ENCODE measurements around the gene THRB.

Gene THRB

DNA sequence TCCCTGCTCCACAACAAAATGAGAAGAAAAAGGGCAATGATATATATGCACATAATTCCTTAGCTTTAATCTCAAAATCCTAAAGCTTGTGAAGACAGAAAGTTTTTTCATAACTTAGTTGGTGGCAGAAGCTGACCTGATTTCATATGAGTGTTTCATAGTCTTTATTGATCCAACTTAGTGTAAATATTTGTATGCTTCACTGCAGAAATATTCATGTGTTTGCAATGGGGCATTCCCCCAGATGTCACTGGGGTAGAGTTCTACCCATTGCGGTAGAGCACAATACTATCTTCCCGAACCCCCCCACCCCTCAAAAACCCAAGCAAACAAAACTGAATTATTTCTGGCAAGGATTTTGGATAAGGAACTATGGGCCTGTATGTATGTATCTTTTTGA lies 221.2 kb downstream of the THRB start:
- H3K27ac Mint-ChIP-seq: no peak overlapping the region
- no peak for DNase-seq (ENCODE audit: low spot score)
- H3K4me3 Mint-ChIP-seq: no peak overlapping the region
- H3K4me1 Mint-ChIP-seq (ENCODE audit: low read depth): no peaks in the 10 kb centered on the region
- no peaks in the 10 kb centered on the region for H3K27me3 Mint-ChIP-seq (ENCODE audit: low read depth)
- no peaks in the 10 kb centered on the region for H3K36me3 Mint-ChIP-seq (ENCODE audit: low read depth)
- no peaks in the 10 kb centered on the region for H3K9me3 Mint-ChIP-seq

DNA sequence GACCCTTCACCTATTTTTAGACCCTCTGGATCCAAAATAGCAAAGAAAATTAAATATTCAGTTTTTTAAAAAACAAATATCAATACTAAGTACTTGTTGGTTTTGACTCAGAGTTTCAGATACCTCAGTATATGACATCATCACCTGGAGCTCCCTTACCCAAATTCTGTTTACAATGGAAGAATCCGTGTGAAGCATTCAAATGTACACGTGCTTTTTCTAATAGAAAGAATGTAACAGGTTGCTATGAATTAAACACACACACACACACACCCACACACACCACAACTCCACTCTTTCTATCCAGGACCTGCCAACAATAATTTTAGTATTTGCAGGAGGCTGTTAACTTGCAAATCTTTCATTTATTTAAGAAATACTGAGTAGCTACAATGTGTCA lies 221.8 kb downstream of the THRB start:
- no peak overlapping the region for H3K27ac Mint-ChIP-seq
- H3K9me3 Mint-ChIP-seq: no peaks in the 10 kb centered on the region
- H3K4me1 Mint-ChIP-seq (ENCODE audit: low read depth): no peaks in the 10 kb centered on the region
- no peaks in the 10 kb centered on the region for H3K36me3 Mint-ChIP-seq (ENCODE audit: low read depth)
- H3K4me3 Mint-ChIP-seq: no peak overlapping the region
- no peak for DNase-seq (ENCODE audit: low spot score)
- no peaks in the 10 kb centered on the region for H3K27me3 Mint-ChIP-seq (ENCODE audit: low read depth)

DNA sequence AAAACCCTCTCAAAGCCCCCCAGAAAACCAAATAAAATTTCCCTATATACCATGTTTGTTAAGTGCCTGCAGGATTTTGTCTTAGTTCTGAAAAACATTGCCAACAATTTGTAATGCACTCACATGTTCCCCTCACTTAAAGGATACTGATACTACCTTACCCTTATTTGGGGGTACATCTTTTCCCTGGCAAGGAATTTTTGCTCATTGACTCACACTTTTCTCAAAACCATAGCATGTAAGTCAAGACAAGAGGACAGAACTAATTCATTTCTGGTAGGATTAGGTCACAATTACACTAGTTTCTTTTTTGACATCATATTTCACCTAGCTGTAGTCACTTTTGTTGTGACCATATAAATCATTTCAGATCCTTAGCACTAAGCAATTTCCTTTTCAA lies 222.2 kb downstream of the THRB start:
- no peak for DNase-seq (ENCODE audit: low spot score)
- Mint-ChIP-seq H3K27me3 (ENCODE audit: low read depth) (peaks cover 2% of the 10 kb centered on the region), H3K4me1 (ENCODE audit: low read depth) (no peaks in the 10 kb centered on the region), H3K4me3 (no peak overlapping the region), H3K36me3 (ENCODE audit: low read depth) (no peaks in the 10 kb centered on the region), H3K9me3 (no peaks in the 10 kb centered on the region), H3K27ac (no peak overlapping the region)

DNA sequence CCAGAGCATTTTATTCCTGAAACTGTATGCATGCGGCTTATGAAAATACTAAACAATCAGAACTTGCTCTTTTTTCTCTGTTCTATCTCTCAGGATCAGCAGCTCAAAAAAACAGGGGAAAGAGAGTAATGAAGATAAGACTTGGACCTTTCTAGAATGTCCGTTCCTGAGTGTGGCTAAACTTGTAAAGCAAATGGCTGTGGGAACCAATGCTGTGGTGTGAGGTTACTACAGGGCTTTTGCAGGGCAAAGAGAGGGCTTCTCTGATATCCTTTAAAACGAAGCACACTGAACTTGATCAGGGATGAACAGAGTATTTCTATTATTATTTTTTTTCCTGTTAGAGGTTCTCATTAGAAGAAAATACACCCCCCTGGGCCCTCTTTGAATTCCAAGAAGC lies 223.4 kb downstream of the THRB start:
- Mint-ChIP-seq H3K4me3 (no peak overlapping the region), H3K27me3 (ENCODE audit: low read depth) (peaks cover 7% of the 10 kb centered on the region), H3K36me3 (ENCODE audit: low read depth) (no peaks in the 10 kb centered on the region), H3K4me1 (ENCODE audit: low read depth) (no peaks in the 10 kb centered on the region), H3K27ac (no peak overlapping the region), H3K9me3 (no peaks in the 10 kb centered on the region)
- DNase-seq (ENCODE audit: low spot score): no peak

DNA sequence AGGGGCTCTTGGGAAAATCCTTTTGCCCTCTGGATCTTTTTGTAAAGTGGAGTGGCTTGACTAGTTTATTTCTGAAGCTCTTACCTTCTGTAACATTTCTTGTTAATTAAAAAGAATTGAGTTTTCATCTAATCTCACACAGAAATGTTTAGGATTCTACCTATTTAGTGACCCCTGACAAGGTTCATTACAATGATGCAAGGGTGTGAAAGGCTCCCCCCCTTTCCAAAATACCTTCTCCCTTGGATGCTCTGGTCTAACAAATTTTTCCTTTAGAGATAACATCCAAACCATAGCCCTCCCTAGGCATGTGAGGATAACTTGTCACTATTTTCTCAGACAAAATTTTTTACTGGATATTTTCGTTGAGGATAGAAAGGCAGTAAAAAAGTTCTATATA lies 223.9 kb downstream of the THRB start:
- no peaks in the 10 kb centered on the region for H3K4me1 Mint-ChIP-seq (ENCODE audit: low read depth)
- H3K27ac Mint-ChIP-seq: no peak overlapping the region
- no peaks in the 10 kb centered on the region for H3K36me3 Mint-ChIP-seq (ENCODE audit: low read depth)

DNA sequence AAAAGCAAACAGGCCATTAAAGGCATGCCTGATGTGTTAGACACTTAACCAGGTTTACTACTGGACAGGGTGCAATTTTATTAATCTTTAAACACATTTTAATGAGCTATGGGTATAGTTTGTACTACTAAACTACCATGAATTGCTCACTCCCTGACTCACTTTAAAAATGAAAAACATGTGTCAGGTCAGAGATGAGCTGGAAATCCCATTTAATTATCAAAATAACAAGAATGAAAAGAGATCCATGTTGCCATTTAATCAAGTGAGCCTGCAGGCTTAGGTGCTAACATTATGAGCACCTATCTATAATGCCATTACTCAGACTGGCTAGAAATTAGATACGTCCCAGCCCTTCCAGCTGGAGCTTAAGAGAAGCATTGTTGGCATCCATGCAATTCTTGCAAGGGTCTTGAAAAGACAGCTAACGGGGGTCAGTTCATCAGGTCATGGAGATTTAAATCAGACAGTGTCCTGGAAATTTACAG lies 224.4 kb downstream of the THRB start:
- H3K27ac Mint-ChIP-seq: no peak overlapping the region
- DNase-seq (ENCODE audit: low spot score): no peak
- no peaks in the 10 kb centered on the region for H3K36me3 Mint-ChIP-seq (ENCODE audit: low read depth)
- no peak overlapping the region for H3K4me3 Mint-ChIP-seq
- no peaks in the 10 kb centered on the region for H3K4me1 Mint-ChIP-seq (ENCODE audit: low read depth)
- H3K9me3 Mint-ChIP-seq: no peaks in the 10 kb centered on the region
- peaks cover 10% of the 10 kb centered on the region for H3K27me3 Mint-ChIP-seq (ENCODE audit: low read depth)

More for the DNA sequence above, 223.9 kb downstream of the THRB start:
- Mint-ChIP-seq H3K9me3 (no peaks in the 10 kb centered on the region), H3K4me3 (no peak overlapping the region), H3K27me3 (ENCODE audit: low read depth) (peaks cover 10% of the 10 kb centered on the region)
- no peak for DNase-seq (ENCODE audit: low spot score)

DNA sequence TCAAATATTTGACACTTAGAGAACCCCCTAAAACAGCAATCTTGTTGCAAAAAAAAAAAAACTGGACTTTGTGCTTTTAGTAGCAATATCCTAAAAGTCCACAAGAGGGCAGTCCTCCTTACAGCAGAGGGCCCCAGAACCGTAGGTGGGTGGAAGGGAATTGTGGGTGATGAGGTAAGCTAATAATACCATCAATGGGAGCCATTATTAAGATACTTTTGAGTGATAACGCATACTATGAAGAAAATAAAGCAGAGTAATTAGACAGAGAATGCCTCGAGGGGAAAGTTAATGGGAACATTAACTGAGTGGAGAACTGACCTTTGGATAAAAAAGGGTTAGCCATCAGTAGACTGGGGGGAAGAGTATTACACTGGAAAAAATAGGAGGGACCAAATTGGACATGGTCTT lies 229.9 kb downstream of the THRB start:
- no peak overlapping the region for H3K27ac Mint-ChIP-seq
- H3K4me1 Mint-ChIP-seq (ENCODE audit: low read depth): no peaks in the 10 kb centered on the region
- H3K4me3 Mint-ChIP-seq: no peak overlapping the region
- H3K9me3 Mint-ChIP-seq: no peaks in the 10 kb centered on the region
- no peak for DNase-seq (ENCODE audit: low spot score)
- H3K36me3 Mint-ChIP-seq (ENCODE audit: low read depth): no peaks in the 10 kb centered on the region
- H3K27me3 Mint-ChIP-seq (ENCODE audit: low read depth): peaks cover 13% of the 10 kb centered on the region

DNA sequence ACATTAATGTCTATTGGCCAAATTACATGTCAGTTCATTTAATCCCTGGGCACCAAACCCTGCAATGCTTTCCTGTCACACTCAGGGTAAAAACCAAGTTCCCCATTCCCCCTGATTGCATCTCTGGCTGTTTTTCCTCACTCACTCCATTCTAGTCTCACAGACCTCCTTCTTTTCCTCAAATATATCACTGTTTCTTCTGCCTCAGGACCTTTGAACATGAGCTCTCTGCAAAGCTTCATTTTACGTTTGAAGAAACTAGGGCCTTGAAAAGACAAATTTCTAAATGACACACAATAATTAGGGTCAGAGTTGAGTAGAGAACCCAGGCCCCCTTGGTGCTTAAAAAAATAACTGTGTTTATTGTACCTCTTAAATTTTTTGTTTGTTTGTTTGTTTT lies 230.6 kb downstream of the THRB start:
- Mint-ChIP-seq H3K4me1 (ENCODE audit: low read depth) (no peaks in the 10 kb centered on the region), H3K9me3 (no peaks in the 10 kb centered on the region), H3K27me3 (ENCODE audit: low read depth) (peaks cover 13% of the 10 kb centered on the region), H3K4me3 (no peak overlapping the region), H3K36me3 (ENCODE audit: low read depth) (no peaks in the 10 kb centered on the region), H3K27ac (no peak overlapping the region)
- DNase-seq (ENCODE audit: low spot score): no peak

DNA sequence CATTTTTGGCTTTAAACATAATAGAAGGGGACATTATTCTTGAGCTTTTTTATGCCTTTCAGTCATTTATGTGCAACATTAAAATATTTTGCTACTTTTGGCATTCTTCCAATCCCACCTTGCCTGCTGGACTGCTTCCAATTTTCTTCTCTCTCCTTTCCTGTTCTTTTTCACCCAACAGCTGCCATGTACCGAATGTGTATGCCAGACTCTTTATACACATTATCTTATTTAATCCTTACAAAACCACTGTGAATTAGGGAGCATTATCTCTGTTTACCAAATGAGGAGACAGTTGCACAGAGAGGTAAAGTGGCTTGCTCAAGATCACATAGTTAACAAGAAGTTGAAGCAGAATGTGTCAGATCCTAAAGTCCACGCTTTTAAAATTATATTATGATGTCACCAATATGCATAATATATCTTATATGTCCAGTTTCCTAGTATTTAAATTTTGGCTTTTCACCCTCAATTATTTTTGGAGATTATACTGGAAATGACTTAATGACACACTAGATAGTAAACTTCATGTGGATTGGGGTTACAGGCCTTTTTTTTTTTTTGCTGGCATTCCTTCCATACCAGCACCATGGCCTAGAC lies 231.5 kb downstream of the THRB start:
- Mint-ChIP-seq H3K27ac (no peak overlapping the region), H3K4me1 (ENCODE audit: low read depth) (no peaks in the 10 kb centered on the region), H3K27me3 (ENCODE audit: low read depth) (peaks cover 13% of the 10 kb centered on the region), H3K4me3 (no peak overlapping the region), H3K9me3 (no peaks in the 10 kb centered on the region), H3K36me3 (ENCODE audit: low read depth) (no peaks in the 10 kb centered on the region)
- DNase-seq (ENCODE audit: low spot score): no peak

DNA sequence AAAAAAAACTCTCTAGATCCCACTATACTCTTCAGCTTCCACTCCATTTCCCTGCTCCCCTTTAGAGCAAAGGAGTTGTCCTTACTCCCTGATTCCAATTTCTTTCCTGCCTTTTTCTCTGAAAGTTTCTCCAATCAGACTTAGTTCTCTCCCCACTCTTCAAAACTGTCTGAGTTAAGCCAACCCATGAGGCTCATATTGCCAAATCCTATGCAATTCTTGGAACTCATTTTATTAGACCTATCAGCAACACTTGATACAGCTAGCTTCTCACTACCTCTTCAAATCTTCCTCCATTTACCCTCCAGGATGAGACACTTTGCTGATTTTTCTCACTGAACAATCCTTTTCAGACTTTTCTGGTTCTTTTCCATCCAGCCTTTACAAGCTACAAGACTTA lies 233.1 kb downstream of the THRB start:
- Mint-ChIP-seq H3K4me3 (no peak overlapping the region), H3K9me3 (no peaks in the 10 kb centered on the region), H3K27me3 (ENCODE audit: low read depth) (peaks cover 9% of the 10 kb centered on the region), H3K4me1 (ENCODE audit: low read depth) (no peaks in the 10 kb centered on the region), H3K36me3 (ENCODE audit: low read depth) (no peaks in the 10 kb centered on the region), H3K27ac (no peak overlapping the region)
- DNase-seq (ENCODE audit: low spot score): no peak

DNA sequence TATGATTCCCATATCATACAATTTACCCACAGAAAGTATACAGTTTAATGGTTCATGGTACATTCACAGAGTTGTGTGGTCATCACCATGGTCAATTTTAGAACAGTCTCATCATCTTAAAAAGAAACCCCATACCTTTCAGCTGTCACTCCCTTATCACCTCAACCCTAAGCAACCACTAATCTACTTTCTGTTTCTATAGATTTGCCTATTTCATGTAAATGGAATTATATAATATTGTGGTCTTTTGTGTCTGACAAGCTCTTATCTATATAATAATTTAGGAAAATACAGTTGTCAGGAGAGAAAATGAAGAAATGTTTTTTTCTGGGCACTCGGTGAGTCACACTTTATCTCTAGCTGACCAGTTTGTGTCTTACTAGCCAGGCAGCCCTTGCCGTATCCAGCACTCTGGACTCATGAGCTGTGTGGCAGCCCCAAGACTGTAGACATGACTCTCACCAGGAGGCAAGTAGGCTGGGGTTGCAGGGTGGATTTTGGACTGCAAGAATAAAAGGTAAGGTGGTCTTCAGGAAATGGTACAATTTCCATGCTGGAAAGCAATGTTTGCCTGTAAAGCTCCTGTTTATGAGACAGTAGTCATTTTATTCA lies 234.6 kb downstream of the THRB start:
- DNase-seq (ENCODE audit: low spot score): no peak
- Mint-ChIP-seq H3K4me1 (ENCODE audit: low read depth) (no peaks in the 10 kb centered on the region), H3K36me3 (ENCODE audit: low read depth) (no peaks in the 10 kb centered on the region), H3K27ac (no peak overlapping the region), H3K9me3 (no peaks in the 10 kb centered on the region), H3K4me3 (no peak overlapping the region), H3K27me3 (ENCODE audit: low read depth) (peaks cover 3% of the 10 kb centered on the region)

DNA sequence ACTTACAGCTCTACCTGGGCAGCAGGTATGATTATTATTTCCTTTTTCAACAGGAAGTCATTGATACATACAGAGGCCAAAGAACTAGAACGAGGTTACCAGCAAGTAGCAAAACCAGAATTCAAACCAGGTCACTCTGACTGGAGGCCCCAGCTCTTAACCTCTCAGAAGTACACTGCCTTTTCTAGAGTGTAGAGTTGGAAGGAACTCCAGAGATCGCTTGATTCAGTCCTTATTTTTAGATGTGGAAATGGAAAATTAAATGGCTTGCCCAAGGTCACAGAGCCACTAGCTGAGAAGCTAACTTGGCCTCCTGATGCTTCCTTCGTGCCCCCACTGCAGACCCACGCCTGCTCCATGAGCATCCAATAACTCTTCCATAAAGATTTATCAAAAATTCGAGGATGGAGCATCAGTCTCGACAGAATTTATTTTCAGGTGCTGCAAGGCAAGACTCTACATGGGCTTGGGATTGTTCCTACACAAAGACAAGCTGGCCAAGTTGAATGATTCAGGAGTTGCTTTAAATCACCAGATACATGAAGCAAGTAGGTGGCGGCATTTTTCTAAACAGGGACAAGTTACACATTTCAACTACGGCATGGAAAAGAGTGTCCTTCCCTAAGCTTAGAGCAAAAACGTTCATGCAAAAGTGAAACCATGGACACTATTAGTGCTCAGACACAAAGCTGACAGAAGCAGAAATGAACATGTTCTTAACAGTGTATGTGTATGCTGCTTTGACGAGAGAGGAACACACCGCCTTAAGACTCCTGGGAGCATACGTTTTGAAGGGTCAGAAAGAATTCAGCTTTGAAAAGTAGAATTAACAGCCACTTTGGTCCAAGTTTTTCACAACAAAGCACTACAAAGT lies 235.7 kb downstream of the THRB start:
- H3K36me3 Mint-ChIP-seq (ENCODE audit: low read depth): no peaks in the 10 kb centered on the region
- no peak for DNase-seq (ENCODE audit: low spot score)
- no peaks in the 10 kb centered on the region for H3K9me3 Mint-ChIP-seq
- H3K4me3 Mint-ChIP-seq: no peak overlapping the region
- H3K4me1 Mint-ChIP-seq (ENCODE audit: low read depth): no peaks in the 10 kb centered on the region
- H3K27ac Mint-ChIP-seq: no peak overlapping the region
- H3K27me3 Mint-ChIP-seq (ENCODE audit: low read depth): no peaks in the 10 kb centered on the region

DNA sequence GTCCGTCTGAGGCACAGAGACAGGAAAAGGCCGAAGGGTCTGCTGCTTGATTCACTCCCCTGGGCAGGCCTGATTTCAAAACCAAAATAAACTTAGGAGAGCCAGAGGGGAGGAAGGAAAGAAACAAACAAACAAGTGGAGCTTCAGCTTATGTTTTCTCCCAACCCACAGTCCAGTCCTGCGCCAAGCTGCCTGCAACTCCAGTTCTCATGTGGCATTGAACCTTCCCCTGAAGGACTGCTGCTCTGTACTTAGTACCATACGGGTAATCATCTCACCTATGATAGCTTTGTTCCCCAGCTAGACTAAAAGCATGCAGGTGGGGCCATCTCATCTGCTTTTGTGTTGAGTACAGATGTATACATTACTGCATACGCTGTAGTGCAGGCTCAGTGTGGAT lies 236.4 kb downstream of the THRB start:
- Mint-ChIP-seq H3K9me3 (no peaks in the 10 kb centered on the region), H3K4me1 (ENCODE audit: low read depth) (no peaks in the 10 kb centered on the region), H3K27me3 (ENCODE audit: low read depth) (no peaks in the 10 kb centered on the region), H3K36me3 (ENCODE audit: low read depth) (no peaks in the 10 kb centered on the region), H3K27ac (no peak overlapping the region), H3K4me3 (no peak overlapping the region)
- no peak for DNase-seq (ENCODE audit: low spot score)

DNA sequence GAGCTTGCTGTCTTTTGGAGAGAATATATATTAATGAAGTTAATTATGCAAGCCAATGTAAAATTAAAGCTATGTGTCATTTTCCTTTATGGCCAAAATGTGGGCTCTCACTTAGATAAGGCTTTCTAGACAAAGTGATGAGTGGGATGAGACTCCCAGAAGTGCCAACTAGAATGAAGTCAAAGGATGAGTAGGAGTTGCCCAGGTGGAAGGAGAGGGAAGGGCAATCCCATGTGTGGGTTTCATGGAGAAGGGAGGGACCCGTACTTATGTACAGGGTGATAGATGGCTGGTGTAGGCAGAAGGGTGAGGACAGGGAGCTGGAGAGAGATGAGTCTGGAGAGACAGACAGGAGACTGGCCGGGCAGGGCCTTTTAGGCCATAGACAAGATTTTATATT lies 239.2 kb downstream of the THRB start:
- Mint-ChIP-seq H3K9me3 (no peaks in the 10 kb centered on the region), H3K4me1 (ENCODE audit: low read depth) (no peaks in the 10 kb centered on the region), H3K36me3 (ENCODE audit: low read depth) (no peaks in the 10 kb centered on the region), H3K27me3 (ENCODE audit: low read depth) (peaks cover 2% of the 10 kb centered on the region), H3K27ac (no peak overlapping the region), H3K4me3 (no peak overlapping the region)
- DNase-seq (ENCODE audit: low spot score): no peak
